Astrocyte (in vitro differentiated cells and primary cell): Measurements from ENCODE around the gene RYR2. TPM values are rescaled to one million over a fixed set of nuclear protein-coding genes. Genes with fewer than 3 reads are reported as not detected.

ENCODE experiments used
- DNase-seq: peaks from one replicate; pipeline ENCODE4 v3.0.0-alpha.2; 2010; ENCODE audit warnings: low read depth
- FAIRE-seq: peaks from 2 replicates; lab custom pipeline; 2011; peaks lifted over from hg19 to GRCh38; lab: Jason Lieb, UNC
- H2AFZ ChIP-seq: 2 replicates; pipeline ENCODE4 v1.6.0; 2012; ENCODE audit warnings: low read depth, low read length, inconsistent platforms
- H3K27ac ChIP-seq: 2 replicates; pipeline ENCODE4 v1.5.1; 2011; ENCODE audit warnings: low read depth, low read length, inconsistent platforms
- H3K27me3 ChIP-seq: 2 replicates; pipeline ENCODE4 v1.6.0; 2011; ENCODE audit warnings: low read length, inconsistent platforms; ENCODE audit not compliant: insufficient read depth
- H3K36me3 ChIP-seq: 2 replicates; pipeline ENCODE4 v1.5.1; 2011; ENCODE audit warnings: low read length, inconsistent platforms; ENCODE audit not compliant: insufficient read depth
- H3K4me1 ChIP-seq: 2 replicates; pipeline ENCODE4 v1.5.1; 2011; ENCODE audit warnings: low read length, inconsistent platforms; ENCODE audit not compliant: insufficient read depth
- H3K4me2 ChIP-seq: 2 replicates; pipeline ENCODE4 v1.6.0; 2012; ENCODE audit warnings: low read length, inconsistent platforms
- H3K4me3 ChIP-seq: 2 replicates; pipeline ENCODE4 v1.5.1; 2011; ENCODE audit warnings: low read depth, mild to moderate bottlenecking, low read length, inconsistent platforms; ENCODE audit not compliant: insufficient read depth
- H3K79me2 ChIP-seq: 2 replicates; pipeline ENCODE4 v1.6.0; 2012; ENCODE audit warnings: mild to moderate bottlenecking, low read length, inconsistent platforms; ENCODE audit not compliant: insufficient read depth
- H3K9ac ChIP-seq: 2 replicates; pipeline ENCODE4 v1.6.0; 2012; ENCODE audit warnings: mild to moderate bottlenecking, low read length, inconsistent platforms
- H3K9me3 ChIP-seq: 2 replicates; pipeline ENCODE4 v1.5.1; 2012; ENCODE audit warnings: low read depth, mild to moderate bottlenecking, low read length, inconsistent platforms; ENCODE audit not compliant: insufficient read depth
- H4K20me1 ChIP-seq: 2 replicates; pipeline ENCODE4 v1.6.0; 2012; ENCODE audit warnings: low read length, inconsistent platforms; ENCODE audit not compliant: insufficient read depth
- H3K27ac Mint-ChIP-seq: one replicate; pipeline ENCODE4 v1.8.0; 2021; ENCODE audit warnings: mild to moderate bottlenecking, mixed read lengths; ENCODE audit not compliant: unreplicated experiment
- H3K27me3 Mint-ChIP-seq: one replicate; pipeline ENCODE4 v1.8.0; 2021; ENCODE audit warnings: low read depth, mixed read lengths; ENCODE audit not compliant: unreplicated experiment
- H3K36me3 Mint-ChIP-seq: one replicate; pipeline ENCODE4 v1.8.0; 2021; ENCODE audit warnings: low read depth, mixed read lengths; ENCODE audit not compliant: unreplicated experiment
- H3K4me1 Mint-ChIP-seq: one replicate; pipeline ENCODE4 v1.8.0; 2021; ENCODE audit warnings: low read depth, mixed read lengths; ENCODE audit not compliant: unreplicated experiment
- H3K4me3 Mint-ChIP-seq: one replicate; pipeline ENCODE4 v1.8.0; 2021; ENCODE audit warnings: mild to moderate bottlenecking, moderate library complexity, mixed read lengths; ENCODE audit not compliant: unreplicated experiment
- H3K9me3 Mint-ChIP-seq: one replicate; pipeline ENCODE4 v1.8.0; 2021; ENCODE audit warnings: mild to moderate bottlenecking, mixed read lengths; ENCODE audit not compliant: unreplicated experiment
- CTCF ChIP-seq: IDR thresholded peaks from 2 replicates; pipeline ENCODE4 v1.5.1; 2011; ENCODE audit warnings: low read depth, mild to moderate bottlenecking, inconsistent platforms, low read length, moderate library complexity; ENCODE audit not compliant: insufficient read depth
- EZH2 ChIP-seq: IDR thresholded peaks from 2 replicates; pipeline ENCODE4 v1.6.1; 2012; ENCODE audit warnings: mild to moderate bottlenecking, low read length, inconsistent platforms; ENCODE audit not compliant: insufficient read depth
- total RNA-seq: library from RNA; stranded (reverse); gene quantifications from 2 replicates; pipeline ENCODE4 v1.2.1, GENCODE V29; 2021

The RYR2 gene
- total RNA-seq, 1 donor from 2014 or later, result 0.30 TPM

- TF ChIP-seq EZH2, result no peak
- Histone ChIP-seq H3K27ac (no peak overlapping the region), H3K4me1 (no peaks in the 10 kb centered on the region), H3K27me3 (no peaks in the 10 kb centered on the region), H3K79me2 (no peaks in the 10 kb centered on the region), H2AFZ (no peak overlapping the region), H3K9ac (no peak overlapping the region), H3K36me3 (no peaks in the 10 kb centered on the region), H3K4me3 (no peak overlapping the region), H3K4me2 (no peak overlapping the region), H3K9me3 (no peaks in the 10 kb centered on the region), H4K20me1 (no peaks in the 10 kb centered on the region)
- Mint-ChIP-seq H3K9me3 (no peaks in the 10 kb centered on the region), H3K4me3 (no peak overlapping the region), H3K27ac (no peak overlapping the region), H3K36me3 (no peaks in the 10 kb centered on the region), H3K27me3 (no peaks in the 10 kb centered on the region), H3K4me1 (no peaks in the 10 kb centered on the region)
- DNase-seq (no peak), FAIRE-seq (no peak)
Measured at GRCh38 chr1:237695878-237696277, 653.9 kb downstream of the RYR2 start.

- H3K27me3 ChIP-seq, result no peaks in the 10 kb centered on the region
- no peak overlapping the region for H3K27ac Mint-ChIP-seq
- no peak overlapping the region for H3K4me2 ChIP-seq
- H3K9ac ChIP-seq, result no peak overlapping the region
- H3K4me3 ChIP-seq, result no peak overlapping the region
- no peaks in the 10 kb centered on the region for H3K27me3 Mint-ChIP-seq
- H3K4me1 ChIP-seq, result no peaks in the 10 kb centered on the region
- no peaks in the 10 kb centered on the region for H4K20me1 ChIP-seq
- H2AFZ ChIP-seq, result no peak overlapping the region
- no peak for TF ChIP-seq CTCF
- no peak for TF ChIP-seq EZH2
- no peak overlapping the region for H3K27ac ChIP-seq
- H3K79me2 ChIP-seq, result no peaks in the 10 kb centered on the region
- H3K9me3 ChIP-seq, result no peaks in the 10 kb centered on the region
- DNase-seq (no peak), FAIRE-seq (no peak)
- H3K36me3 ChIP-seq, result no peaks in the 10 kb centered on the region
- no peaks in the 10 kb centered on the region for H3K36me3 Mint-ChIP-seq
- no peaks in the 10 kb centered on the region for H3K9me3 Mint-ChIP-seq
- no peak overlapping the region for H3K4me3 Mint-ChIP-seq
- H3K4me1 Mint-ChIP-seq, result no peaks in the 10 kb centered on the region
Measured at GRCh38 chr1:237700181-237700580, 658.2 kb downstream of the RYR2 start.

GRCh38 chr1:237701534-237701933 lies 659.5 kb downstream of the RYR2 start:
- Histone ChIP-seq H4K20me1 (no peaks in the 10 kb centered on the region), H3K79me2 (no peaks in the 10 kb centered on the region), H3K36me3 (no peaks in the 10 kb centered on the region), H3K4me2 (no peak overlapping the region), H3K27me3 (no peaks in the 10 kb centered on the region), H3K27ac (no peak overlapping the region), H3K9ac (no peak overlapping the region), H2AFZ (no peak overlapping the region), H3K4me3 (no peak overlapping the region), H3K9me3 (no peaks in the 10 kb centered on the region), H3K4me1 (no peaks in the 10 kb centered on the region)
- Mint-ChIP-seq H3K9me3 (no peaks in the 10 kb centered on the region), H3K4me3 (no peak overlapping the region), H3K36me3 (no peaks in the 10 kb centered on the region), H3K4me1 (no peaks in the 10 kb centered on the region), H3K27ac (no peak overlapping the region), H3K27me3 (no peaks in the 10 kb centered on the region)
- DNase-seq (no peak), FAIRE-seq (no peak)
- TF ChIP-seq CTCF (no peak), EZH2 (no peak)
